GM12872 (cell line): Measurements from ENCODE around the gene CCNDBP1.
A peak's percentile ranks its signal among the peaks of the same experiment; 100 is the strongest.

Experiments
- TF ChIP-seq, protein P1 (sequence below): IDR thresholded peaks from 3 replicates; pipeline ENCODE4 v1.5.1; 2011; ENCODE audit warnings: low read depth, mild to moderate bottlenecking, low read length, moderate library complexity; ENCODE audit not compliant: insufficient read depth

CCNDBP1 gene

DNA sequence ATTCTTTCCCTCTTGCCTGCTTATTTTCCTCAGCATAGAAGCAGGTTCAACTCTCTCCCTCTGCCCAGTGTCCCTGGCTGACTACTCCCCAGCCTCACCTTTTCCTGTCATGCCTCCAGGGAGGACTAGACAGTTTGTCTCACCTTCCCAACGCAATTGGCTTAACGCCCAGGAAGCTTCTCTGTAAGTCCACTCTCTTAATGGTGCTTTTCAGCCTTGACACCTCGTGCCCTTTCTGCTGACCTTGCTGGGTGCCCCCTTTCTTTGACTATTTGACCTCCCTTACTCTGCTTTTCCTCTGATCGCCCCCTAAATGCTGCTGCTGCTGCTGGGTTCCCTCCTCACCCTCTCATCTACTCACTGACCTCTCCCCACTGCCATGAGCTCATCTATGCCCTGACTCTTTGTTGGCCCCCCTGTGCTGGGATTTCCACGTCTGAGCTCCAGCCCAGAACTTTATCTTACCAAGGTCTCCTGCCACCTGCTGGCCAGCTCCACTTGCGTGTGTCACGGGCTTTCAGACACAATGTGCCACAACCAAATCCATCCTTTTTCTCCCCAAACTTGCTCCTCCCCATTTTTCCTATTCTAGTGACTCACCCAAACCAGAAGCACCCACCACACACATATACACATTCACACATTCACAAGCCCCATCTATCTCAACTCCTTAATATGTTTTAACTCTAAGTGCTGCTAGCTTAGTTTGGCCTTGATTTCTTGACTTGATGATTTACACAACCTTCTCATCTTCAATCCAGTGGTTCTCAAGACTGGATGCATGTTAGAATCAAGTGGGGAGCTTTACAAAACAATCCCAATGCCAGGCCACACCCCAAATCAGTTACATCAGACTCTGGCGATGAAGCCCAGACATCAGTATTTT, 19.1 kb downstream of the CCNDBP1 start:
- TF ChIP-seq, protein P1, sequence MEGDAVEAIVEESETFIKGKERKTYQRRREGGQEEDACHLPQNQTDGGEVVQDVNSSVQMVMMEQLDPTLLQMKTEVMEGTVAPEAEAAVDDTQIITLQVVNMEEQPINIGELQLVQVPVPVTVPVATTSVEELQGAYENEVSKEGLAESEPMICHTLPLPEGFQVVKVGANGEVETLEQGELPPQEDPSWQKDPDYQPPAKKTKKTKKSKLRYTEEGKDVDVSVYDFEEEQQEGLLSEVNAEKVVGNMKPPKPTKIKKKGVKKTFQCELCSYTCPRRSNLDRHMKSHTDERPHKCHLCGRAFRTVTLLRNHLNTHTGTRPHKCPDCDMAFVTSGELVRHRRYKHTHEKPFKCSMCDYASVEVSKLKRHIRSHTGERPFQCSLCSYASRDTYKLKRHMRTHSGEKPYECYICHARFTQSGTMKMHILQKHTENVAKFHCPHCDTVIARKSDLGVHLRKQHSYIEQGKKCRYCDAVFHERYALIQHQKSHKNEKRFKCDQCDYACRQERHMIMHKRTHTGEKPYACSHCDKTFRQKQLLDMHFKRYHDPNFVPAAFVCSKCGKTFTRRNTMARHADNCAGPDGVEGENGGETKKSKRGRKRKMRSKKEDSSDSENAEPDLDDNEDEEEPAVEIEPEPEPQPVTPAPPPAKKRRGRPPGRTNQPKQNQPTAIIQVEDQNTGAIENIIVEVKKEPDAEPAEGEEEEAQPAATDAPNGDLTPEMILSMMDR = peak; percentile 77

DNA sequence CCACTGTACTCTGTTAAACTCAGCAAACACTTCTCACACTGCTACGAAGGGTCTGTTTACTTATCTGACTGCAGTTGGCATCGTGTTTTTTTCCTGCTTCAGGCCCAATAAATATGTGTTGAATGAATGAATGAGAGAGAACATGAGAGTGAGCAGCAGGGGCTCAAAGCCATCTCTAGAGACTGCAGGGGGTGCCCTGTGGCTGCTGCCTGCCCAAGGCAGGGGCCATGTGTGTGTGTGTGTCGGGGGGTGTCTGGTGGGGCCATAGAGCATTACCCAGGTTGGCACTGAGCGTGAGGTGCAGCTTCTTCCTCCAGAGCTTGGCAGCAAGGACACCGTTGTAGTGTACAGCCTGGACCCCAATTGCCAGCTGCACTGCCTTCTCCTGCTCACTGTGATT, 20.9 kb downstream of the CCNDBP1 start:
- TF ChIP-seq, protein P1 = no peak

DNA sequence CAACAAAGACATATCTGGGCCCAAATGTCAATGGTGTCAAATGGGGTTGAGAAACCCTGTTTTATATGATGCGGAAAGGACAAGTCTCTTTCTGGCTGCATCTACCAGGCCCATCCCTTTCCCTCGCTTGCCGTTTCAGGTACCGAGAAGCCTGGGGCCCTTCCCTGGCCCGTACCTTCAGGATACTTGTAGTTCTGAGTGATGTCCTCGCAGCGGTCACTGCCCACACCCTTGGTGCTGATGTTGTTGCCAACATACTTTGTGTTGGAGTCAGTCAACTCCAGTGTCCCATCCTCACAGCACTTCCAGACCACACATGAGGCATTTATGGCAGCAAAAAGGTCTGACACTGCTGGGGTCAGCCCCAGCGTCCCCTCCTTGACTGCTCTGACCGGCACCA, 21.8 kb downstream of the CCNDBP1 start:
- TF ChIP-seq, protein P1 = no peak

DNA sequence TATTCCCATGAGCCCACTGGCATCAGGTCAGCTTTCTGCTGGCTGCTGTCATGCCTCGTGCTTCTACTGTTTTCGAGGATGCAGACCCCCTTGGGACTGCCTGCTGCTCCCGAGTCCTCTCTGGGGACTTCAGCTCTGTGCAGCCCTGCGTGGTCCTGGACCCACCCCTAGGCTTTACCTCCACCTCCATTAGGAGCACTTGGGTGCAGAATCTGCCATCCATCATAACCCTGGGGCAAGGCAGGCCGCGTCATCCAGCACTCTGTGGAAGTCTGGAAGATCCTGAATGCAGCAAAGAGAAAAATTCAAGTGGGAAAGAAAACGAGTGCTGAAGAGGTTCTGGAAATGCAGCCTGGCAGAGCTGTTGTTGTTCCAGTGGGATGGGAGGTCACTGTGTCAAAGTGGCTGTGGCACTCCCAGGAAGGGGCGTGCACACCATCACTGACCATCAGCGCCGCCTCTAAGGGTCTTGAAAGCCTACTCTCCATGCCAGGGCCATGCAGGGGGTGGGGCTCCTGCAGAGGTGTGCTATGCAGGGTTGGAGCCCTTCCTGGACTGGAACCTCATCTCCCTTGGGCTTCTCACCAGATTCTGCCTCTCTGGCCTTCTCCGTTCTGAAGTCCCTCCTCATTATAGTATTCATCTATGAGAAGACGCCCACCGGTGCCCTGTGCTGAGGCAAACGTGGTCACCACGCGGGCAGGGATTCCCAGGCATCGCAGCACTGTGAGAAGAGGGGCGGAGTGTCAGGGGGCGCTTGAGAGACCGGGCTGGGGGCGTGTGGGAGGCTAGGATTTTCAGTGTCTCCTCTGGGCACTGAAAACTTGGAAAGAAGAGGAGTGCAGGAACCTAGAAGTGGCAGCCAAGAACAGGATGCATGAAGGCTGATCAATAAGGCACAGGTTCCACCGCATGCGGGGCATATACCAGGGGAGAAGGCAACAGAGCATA, 23.1 kb downstream of the CCNDBP1 start:
- TF ChIP-seq, protein P1 = no peak

DNA sequence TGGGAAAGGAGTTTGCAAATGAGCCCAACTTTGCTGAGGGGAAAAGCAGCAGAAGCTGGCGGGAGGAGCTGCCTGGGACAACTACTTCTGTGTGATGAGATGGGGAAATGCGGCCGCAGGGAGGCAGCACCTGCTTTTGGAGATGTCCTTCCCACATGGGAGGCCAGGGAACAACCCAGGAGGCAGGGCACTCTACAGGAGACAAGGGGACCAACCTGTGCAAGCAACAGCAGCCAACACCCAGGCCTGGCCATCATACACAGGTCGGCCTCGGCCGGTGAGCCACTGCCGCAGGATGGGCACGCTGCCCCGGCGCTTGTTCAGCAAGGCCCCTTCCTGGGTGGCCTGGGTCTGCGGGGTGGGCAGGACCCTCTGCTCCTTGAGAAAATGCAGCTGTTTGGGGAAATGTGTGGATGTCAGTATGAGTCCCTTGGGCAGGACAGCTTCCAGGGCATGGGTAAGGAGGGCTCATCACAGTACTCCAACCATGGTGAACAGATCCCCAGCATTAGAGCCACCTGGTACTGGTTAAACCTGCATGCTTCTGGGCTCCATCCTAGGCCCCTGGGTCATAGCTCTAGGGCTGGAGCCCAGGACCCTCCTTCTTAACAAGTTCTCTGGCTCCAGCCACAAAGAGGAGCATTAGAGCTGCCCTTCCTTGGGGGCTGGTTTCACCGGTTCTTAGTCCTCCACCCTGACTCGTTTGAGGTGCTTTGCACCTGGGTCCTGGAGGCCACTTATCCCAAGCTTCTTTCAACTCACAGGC, 24.0 kb downstream of the CCNDBP1 start:
- TF ChIP-seq, protein P1 = no peak

DNA sequence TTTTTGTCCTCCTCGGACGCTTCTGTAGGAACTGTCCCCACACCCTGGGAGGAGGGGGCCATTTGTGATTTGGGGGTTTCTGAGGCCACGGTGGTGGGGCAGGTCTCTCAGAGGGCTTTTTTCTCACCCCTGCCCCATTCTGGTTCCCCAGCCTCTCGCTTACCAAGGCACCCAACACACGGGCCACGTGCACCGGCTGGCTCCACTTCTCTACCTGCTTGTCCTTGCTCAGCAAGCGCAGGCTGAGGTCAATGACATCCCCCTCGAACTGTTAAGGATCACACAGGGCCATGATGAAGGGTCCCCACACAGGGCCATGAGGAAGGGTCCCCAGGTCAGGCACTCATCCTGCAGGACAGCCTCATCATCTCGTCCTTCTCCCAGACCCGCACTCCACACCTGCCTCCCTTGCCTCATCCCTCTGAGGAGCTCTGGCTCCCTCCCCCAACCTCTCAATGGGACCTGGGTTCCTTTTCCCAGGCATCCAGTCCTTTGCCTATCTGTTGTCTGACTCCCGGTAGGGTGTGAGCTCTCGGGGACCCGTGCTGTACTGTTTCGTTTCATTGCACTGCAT, 25.1 kb downstream of the CCNDBP1 start:
- TF ChIP-seq, protein P1 = no peak

DNA sequence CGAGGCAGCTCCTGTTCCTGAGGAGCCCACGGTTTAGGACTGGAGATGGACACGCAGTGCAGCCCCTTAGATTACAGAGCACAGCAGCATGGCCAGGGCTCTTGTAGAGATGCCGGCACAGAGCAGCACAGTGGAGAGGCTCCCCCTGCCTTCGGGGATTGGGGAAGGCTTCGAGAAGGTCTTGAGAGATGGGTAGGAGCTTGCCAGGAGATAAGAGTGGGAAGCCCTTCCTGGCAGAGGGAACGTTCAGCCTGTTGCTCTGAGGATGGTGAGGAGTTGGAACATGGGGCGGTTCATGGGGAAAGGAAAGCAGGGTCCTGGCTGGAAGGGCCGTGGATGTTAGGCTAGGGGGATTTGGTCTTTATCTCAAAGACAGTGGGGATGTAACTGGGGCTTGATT, 25.6 kb downstream of the CCNDBP1 start:
- TF ChIP-seq, protein P1 = no peak
